CD4-positive, alpha-beta T cell treated with Interleukin-12 subunit alpha and Interleukin-12 subunit beta, for 1 hour (primary cell): ENCODE measurements around the gene SP9.

ENCODE experiments used
- DNase-seq: peaks from one replicate; pipeline ENCODE4 v3.0.0-alpha.2; 2020

Gene SP9

GRCh38 chr2:174334781-174335251 lies at the start of gene SP9:
TSS of gene SP9 (plus strand) at chr2:174334954. CDS start at chr2:174335093, 139 bp downstream.
- no peak for DNase-seq

- DNase-seq: no peak
These were observed 48.6 kb upstream of the SP9 start for GRCh38 chr2:174286172-174286571.

GRCh38 chr2:174292908-174293307 lies 41.8 kb upstream of the SP9 start:
- no peak for DNase-seq

DNA sequence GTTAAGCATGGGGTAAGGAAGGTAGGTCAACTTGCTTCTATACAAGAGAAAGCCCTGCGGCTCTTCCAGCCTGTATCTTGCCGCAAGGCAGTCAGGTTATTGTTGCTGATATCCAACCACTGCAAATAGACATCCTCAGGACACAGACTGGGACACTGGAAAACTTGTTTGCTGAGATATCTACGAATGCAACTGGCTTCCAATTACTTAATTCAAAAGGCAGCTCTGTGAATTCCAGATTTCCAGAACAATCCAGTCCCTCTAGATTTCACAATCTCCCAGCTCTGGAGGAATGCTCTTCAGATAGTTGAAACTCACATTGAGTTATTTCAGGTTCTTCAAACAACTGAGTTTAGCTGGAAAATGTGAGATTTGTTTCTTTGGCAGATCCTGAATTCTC lies 34.6 kb upstream of the SP9 start:
- DNase-seq: no peak

DNA sequence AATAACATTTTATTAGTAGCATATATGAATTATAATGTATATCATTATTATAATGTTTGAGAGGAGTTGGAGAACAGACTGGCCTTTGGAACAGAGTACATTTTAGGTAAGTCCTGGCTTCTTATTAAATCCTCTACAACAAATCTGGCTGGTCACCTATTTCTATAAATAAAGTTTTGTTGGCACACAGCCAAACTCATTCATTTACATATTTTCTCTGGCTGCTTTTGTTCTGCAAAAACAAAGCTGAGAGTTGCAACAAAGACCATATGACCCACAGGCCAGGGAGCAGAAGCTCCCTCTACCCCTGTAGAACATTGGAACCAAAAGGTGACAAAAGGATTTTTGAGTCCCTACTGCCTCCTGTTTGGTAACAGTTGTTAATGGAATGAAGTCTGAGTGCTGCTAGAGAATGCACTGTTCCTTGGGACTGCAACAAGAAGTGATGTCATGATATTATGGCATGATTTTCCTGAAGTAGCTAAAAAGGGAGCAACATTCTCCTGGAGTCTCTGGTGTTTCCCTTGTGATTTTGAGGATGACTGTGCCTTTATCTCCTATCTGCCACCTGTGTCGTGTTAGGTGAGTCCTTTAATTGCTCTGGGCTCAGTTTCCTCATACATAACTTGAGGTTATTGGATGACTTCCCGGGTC lies 22.0 kb upstream of the SP9 start:
- no peak for DNase-seq

DNA sequence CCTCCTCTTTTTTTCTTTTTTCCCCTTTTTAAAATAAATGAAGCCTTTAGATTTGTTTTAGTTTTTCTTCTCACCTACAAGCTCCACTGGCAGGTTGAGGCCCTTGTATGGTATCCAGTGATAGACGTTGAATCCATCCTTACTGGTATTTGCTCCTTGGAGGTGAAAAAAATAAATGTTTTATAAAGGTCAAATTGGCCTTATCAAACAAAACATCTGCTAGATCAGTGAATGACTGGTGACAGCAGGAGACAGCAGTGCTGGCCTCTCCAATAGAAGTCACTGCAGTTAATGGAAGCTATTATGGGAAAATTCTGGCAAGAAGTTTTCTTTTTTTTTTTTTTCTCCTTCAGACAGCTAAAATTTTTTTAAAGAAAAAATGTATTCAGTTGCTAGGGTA lies 12.6 kb upstream of the SP9 start:
- DNase-seq: no peak

- DNase-seq: no peak
These were observed 12.0 kb upstream of the SP9 start for GRCh38 chr2:174322746-174323145.

DNA sequence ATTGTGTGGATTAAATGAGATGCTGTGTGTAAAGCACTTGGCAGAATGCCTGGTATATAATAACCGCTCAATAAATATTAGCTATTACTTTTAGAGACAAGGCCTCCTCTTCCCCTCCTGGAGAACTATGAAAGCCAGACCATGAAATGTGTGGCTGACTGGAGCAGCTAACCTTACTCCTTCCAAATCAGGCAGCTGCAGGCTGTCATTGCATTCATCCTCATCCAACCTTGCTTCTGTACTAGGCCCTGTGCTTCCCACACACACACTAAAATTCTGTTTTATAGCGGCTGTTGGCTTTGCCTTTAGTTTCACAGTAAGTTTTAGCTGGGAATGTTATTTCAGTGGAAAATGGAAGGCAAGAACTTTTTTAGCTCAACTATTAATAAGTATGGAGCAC lies 10.2 kb upstream of the SP9 start:
- no peak for DNase-seq

DNA sequence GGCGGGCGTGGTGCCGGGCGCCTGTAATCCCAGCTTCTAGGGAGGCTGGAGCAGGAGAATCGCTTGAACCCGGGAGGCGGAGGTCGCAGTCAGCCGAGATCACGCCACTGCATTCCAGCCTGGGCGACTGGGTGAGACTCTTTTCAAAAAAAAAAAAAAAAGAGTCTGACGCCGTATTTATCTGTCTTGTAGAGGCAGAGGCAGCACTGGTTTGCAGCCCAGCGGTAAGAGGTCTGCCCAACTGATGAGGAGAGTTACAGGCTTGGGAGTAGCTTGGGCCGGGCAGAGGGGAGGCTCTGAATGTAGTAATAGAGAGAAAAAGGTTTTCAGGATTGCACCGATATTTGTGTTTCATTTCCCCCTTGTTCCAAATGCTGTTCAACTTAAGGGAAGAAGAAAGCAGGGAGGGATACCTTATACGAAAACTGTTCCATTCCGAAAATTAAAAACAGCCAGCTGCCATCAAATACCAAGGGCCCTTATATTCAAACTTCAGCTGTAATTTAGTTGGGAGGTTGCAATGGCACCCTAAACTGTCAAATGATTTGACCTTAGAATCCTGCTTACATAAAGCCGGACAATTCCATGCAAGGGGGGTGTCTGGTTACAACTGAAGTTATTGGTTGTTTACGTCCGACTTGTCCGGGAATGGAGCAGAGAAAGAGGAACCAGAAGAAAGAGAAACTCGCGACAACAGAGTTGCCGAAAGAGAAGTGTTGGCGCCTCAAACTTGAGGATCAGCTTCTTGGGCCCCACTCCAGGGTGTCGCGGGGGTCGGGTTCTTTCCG lies 9.2 kb upstream of the SP9 start:
- no peak for DNase-seq

DNA sequence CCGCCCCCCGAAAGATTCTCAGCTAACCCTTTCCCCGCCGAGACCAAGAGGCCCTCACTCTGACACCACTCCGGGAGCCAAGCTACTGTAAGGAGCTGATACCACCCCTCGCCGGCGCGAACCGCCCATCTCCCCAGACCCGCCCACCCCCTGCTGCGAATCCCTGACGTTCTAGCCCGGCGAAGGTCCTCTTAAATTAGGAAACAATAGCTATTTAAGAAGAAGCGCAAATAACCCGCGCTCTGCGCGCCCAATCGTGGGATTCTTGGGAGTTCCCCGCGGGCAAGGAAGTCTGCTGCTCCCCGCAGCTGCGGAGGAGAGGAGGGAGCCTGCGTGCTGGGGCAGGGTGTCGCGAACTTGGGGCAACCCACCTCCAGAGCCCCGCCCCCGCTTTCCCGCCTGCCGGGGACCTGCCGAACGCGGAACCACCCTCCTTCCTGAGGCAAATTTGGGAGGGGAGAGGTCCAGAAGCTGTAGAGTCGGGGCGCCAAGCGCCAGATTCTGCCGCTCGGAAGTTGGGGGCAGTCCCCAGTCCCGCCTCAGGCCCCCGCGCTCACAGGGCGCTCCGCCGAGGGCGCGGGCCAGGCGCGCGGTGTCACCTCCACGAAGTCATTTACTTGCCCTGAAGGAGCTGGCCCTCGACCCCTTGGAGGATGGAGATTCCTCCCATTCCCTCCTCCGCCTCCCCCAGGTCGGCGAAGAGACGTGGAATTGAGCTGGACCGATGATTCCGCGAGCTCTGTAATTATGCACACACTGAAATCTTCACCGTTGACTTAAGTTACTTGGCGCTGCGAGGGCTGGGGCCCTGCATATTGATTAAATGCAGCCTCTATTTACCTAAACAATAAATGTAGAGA lies 8.4 kb upstream of the SP9 start:
- no peak for DNase-seq

- no peak for DNase-seq
These were observed 7.5 kb upstream of the SP9 start for GRCh38 chr2:174327021-174327840.

DNA sequence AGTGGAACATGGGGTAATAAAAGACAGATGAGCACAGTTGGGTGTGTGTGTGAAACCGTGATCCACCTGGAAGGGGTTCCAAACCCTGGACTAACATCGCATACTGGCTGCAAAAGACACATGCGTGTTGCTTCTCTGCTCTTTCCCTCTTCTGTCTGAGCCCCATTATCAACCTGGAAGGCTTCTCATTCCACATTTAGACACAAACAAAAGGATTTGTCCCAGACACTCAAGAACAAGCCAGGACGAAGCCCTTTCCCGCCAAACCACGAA lies 7.0 kb upstream of the SP9 start:
- no peak for DNase-seq

DNA sequence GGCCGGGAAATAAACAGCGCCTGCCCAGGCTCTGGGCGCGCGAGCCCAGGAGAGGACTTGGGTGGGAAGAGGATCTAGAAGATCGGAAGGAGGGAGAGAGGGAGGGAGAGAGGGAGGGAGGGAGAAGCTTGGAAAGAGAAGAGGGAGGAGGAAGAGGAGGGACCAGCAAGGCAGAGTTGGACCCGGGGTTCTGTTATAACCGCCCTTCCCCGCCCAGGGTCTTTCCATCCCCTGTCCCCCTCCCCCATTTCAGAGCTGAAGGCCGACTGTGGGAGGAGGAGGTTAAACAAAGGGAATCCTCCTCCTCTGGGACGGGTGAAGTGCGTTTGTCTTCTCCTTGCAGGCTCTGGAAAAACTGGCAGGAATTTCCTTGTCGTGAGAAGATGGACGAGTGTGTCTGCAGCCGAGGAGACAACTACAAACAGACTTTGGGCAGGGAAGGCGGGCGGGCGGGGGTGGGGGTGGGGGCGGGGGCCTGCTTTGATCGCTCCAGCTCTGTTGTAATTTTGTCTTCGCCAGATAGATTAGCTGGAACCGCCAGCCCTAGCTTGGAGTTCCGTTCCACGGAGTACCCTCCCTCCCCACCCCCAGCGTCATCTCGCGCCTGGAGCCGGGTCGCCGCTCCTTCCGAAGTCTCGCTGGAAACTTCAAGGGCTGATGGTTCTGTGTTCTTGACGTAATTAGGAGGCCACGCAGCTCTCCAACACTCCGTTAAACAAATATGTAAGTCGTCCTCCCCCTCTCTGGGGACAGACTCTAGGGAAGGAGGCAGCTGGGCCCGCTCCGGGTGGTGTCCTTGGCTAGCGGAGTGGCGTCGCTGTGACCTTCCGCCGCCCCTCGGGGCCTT lies 6.4 kb upstream of the SP9 start:
- no peak for DNase-seq

DNA sequence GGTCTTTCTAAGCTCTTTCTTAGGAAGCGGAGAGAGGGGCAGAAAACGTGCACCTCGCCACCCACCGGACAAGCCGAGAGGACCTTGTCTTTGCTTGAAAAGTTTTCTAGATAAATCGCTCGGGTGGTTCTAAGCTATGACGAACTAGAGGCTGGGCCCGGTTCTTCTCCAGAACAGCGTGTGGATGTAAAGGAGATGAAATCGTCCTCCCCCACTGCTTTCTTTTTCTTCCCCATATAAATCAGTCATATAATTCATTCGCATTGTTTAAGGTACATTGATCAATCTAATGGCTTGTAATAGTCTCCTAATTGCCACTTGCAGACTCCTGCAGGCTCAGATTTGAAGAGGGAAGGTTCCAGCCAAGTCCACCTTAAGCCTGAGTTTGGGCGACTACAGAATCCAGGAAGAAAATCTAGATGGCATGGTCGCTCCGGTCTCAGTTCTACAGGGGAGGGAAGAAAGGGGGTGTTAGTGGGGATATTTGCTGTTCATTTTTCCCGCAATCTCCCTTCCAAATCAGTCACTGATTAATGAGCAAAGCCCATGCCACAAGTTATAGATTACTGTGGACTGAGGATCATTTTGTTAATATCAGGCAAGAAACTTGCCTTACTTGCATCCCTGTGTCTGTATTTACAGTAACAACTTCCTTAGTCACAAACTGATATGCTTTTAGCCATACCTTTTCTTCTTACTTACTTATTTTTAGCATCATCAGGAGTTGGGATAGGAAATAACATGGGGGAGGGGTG lies 5.6 kb upstream of the SP9 start:
- no peak for DNase-seq

DNA sequence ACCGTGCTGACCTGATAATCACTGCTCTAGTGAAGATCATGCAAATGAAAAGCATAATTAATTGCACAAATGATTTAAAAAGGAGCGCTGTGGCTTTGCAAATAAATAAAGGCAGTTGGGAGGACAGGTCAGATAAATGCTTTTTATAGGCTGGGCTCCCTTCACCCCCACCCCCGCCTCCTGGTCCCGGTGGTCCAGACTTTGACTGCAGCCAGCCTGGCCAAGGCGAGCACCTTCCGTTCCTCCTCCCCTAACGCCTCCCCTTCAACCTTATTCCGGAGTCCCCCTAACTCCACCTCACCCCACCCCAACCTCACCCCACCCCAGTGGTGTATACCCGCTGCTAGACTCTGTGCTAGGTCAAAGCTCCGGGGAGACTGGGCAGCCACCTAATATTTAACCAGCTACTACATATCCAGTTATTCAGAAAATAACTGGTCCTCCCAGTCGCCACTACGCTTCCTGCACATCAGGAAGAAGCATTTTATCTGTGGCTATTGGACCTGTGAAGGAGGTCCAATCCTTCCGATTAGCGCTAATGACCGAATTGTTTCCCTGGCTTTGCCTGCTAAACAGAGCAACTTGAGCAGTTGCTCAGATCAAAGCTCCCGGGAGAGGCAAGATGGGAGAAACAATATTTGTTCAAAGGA lies 3.7 kb upstream of the SP9 start:
- no peak for DNase-seq

- DNase-seq: no peak
These were observed 3.0 kb upstream of the SP9 start for GRCh38 chr2:174331595-174332216.

GRCh38 chr2:174332217-174332963 lies 2.4 kb upstream of the SP9 start:
- no peak for DNase-seq

GRCh38 chr2:174333017-174333371 lies 1.8 kb upstream of the SP9 start:
- DNase-seq: no peak
